Omental fat pad (tissue), 4 donors: ENCODE data around the gene OXGR1. TPM values are rescaled to one million over a fixed set of nuclear protein-coding genes. Genes with fewer than 3 reads are reported as not detected.

Experiments used
- ATAC-seq: fragments of 150-250 bp; one replicate; pipeline ENCODE4 v1.9.1; 2016; ENCODE audit warnings: mild to moderate bottlenecking, moderate library complexity; ENCODE audit not compliant: low FRiP score
- DNase-seq: peaks from one replicate; pipeline ENCODE4 v3.0.0-alpha.2; 2019; ENCODE audit warnings: low spot score
- total RNA-seq, 4 donors: library from RNA; depleted of rRNA; stranded (reverse); fragments of >200 nt; gene quantifications; one replicate each; pipeline ENCODE4 v1.1.0, GENCODE V29; 2016
- TF ChIP-seq, protein P1 (sequence below), 3 donors: fragments of 450-650 bp; IDR thresholded peaks; one replicate each; pipeline ENCODE4 v1.5.1; 2016 to 2017; ENCODE audit warnings: antibody characterized with exemption in 3 of 3, mild to moderate bottlenecking in 3 of 3, moderate library complexity in 2 of 3

Gene OXGR1
- total RNA-seq, 4 donors from 2014 or later, result 0.37 to 5.4 (median 1.1) TPM

DNA sequence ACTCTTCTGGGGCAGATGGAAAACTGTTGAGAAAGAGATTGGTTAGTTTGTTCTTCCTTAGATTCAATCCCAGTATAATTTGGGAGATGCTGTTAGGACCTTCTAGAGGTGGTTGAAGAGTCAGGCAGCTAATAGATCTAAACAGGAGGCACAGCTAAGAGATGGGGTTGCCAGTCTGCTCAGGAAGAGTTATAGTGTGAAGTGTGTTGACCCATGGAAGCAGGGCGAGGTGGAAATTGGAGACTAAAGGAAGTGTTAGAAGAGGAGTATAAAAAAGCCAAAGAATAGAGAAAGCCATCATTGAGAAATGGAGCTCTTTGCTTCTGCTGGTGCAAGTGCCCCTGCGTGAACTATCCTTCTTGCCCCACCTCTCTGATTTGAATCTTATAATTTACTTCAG is 3.8 kb upstream of the OXGR1 start:
- ATAC-seq (no peak), DNase-seq (no peak)
- TF ChIP-seq, protein P1, sequence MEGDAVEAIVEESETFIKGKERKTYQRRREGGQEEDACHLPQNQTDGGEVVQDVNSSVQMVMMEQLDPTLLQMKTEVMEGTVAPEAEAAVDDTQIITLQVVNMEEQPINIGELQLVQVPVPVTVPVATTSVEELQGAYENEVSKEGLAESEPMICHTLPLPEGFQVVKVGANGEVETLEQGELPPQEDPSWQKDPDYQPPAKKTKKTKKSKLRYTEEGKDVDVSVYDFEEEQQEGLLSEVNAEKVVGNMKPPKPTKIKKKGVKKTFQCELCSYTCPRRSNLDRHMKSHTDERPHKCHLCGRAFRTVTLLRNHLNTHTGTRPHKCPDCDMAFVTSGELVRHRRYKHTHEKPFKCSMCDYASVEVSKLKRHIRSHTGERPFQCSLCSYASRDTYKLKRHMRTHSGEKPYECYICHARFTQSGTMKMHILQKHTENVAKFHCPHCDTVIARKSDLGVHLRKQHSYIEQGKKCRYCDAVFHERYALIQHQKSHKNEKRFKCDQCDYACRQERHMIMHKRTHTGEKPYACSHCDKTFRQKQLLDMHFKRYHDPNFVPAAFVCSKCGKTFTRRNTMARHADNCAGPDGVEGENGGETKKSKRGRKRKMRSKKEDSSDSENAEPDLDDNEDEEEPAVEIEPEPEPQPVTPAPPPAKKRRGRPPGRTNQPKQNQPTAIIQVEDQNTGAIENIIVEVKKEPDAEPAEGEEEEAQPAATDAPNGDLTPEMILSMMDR (IDR thresholded peaks at IDR 0.05), result no peak

DNA sequence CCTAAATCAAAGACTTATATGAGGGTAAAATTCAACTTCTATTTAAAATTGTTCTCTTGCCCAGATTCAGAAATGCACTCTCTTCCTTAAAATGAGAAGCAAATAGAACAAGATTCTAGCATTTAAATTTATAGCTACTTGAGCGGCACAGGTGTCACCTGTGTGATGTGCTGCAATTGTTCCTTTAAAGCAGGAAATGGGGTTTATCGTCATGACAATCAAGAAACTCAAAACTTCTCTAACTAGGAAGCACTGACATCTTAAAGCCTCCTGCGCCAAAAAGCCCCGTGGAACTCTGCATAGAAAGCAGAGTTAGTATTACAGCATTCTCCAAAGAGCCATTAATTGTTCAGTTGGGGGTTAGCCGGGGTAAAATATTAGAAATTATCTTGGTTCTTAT is 2.6 kb upstream of the OXGR1 start:
- DNase-seq (no peak), ATAC-seq (no peak)
- TF ChIP-seq, protein P1 (IDR thresholded peaks at IDR 0.05), result no peak

DNA sequence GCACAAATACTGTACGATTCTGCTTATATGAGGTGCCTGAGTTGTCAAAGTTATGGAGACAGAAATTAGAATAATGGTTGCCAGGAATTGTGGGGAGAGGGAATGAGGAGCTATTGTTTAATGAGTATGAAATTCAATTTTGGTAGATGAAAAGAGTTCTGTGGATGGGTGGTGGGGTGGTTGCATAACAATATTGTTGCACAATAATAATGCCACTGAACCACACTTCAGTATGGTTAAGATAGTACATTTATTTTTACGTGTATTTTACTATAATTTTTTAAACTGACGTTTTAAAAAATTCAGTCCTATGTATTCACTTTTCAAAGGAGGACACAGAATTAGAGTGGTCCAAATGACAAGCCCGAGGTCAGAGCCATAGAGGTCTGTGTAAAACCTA is 1.8 kb upstream of the OXGR1 start:
- TF ChIP-seq, protein P1 (IDR thresholded peaks at IDR 0.05), result no peak
- ATAC-seq, result no peak

DNA sequence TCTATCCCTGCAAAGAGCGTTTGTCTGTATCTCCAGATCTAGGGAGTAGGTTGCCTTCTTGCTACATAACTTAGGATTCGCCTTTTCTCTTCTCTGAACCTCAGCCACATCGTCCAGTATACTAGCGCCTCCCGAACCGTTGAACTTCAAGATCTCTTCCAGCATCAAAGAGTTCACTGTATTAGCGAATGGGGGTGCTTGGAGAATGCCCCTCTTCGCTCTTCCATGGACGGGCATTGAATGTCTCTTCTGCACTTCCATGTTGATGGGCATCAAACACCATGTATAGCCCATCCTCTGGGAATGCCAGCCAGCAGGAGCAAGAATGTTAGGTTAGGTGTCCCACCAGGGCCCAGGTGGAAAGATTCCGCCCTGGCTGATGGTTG is 575 bp upstream of the OXGR1 start:
- ATAC-seq (no peak), DNase-seq (no peak)
- TF ChIP-seq, protein P1 (IDR thresholded peaks at IDR 0.05), result no peak

More for the DNA sequence above, 1.8 kb upstream of the OXGR1 start:
- DNase-seq, result no peak

DNA sequence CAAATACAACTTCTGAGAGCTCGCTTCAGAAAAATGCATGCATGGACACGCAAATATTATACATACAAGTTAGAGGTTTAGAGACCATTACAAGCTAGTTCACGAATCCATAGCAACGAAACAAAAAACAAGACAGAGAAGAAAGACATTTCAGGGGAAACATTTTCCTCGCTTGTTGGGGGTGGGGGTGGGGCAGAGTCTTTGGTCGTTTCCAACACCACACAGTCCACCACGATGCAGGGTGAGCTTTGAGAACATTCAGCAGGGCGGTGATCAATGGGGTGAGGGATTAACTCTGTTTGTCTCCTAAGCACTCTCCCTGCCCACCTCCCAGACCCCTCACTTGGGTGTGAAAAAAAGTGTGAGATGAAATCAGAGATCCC is 651 bp downstream of the OXGR1 start:
- TF ChIP-seq, protein P1 (IDR thresholded peaks at IDR 0.05), result no peak
- DNase-seq, result no peak
- no peak for ATAC-seq

DNA sequence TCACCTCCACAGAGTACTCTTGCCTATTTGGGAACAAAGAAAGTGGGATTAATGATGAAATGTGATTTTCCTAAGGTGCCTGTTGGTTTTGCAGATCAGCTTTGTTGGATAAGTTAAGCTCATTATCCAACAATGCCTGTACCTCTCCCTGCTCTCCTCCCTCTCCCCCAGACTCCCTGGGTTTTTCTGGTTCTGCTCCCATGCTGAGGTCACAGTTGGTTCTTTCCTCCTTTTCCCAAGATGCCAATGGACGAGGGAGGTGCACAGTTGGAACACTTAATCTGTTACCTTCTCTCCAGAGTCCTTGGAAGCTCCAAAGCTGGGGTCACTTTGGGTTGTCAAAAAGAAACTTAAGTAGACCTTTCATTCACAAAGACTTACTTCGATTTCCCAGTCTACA is 1.6 kb downstream of the OXGR1 start:
- ATAC-seq, result no peak
- TF ChIP-seq, protein P1 (IDR thresholded peaks at IDR 0.05), result no peak
- DNase-seq, result no peak

DNA sequence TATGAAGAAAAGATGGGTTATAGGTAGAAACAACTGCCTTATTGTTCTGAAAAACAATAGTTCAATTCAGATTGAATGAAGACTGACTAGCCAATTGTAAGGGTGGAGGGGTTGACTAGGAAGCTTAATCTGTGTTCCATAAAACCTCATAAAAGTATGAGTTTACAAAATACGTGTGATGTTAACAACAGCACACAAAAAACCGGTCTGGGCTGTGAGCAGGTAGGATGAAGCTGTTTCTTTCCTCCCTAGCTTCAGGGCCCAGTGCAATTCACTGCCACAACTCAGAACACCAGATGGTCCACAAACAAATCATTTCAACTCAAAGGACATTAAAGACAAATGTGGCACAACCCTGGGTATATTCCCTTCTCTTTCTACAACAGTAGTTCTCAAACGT is 3.2 kb downstream of the OXGR1 start:
- TF ChIP-seq, protein P1 (IDR thresholded peaks at IDR 0.05), result no peak
- ATAC-seq (no peak), DNase-seq (no peak)
